ENCODE data around the gene MBL2.

GRCh38 chr10:52770904-52771303 lies 1.7 kb downstream of the MBL2 start:
- no peak for TF ChIP-seq EZH2 (IDR thresholded peaks at IDR 0.05; ENCODE audit: low read depth)
- TF ChIP-seq CTCF (conservative IDR thresholded peaks at IDR 0.05): no peak
